Fibroblast of lung (primary cell): ENCODE data around the gene LPXN. TPM values are rescaled to one million over a fixed set of nuclear protein-coding genes. Genes with fewer than 3 reads are reported as not detected.

Source experiments
- DNase-seq, 2 donors: peaks; one replicate each; pipeline versions ENCODE4 v3.0.0 to v3.0.0-alpha.2; 2010; ENCODE audit warnings: low read depth in 2 of 2
- H2AFZ ChIP-seq: 2 replicates; pipeline ENCODE4 v1.5.1; 2012; ENCODE audit warnings: low read length, control low read depth, inconsistent platforms
- H3K27ac ChIP-seq: 2 replicates; pipeline ENCODE4 v1.5.1; 2011; ENCODE audit warnings: low read length, control low read depth; ENCODE audit not compliant: insufficient read depth
- H3K27me3 ChIP-seq: 2 replicates; pipeline ENCODE4 v1.5.1; 2011; ENCODE audit warnings: mild to moderate bottlenecking, low read length; ENCODE audit not compliant: control insufficient read depth, insufficient read depth
- H3K36me3 ChIP-seq: 2 replicates; pipeline ENCODE4 v1.5.1; 2011; ENCODE audit warnings: low read length; ENCODE audit not compliant: control insufficient read depth, insufficient read depth
- H3K4me1 ChIP-seq: 2 replicates; pipeline ENCODE4 v1.5.1; 2011; ENCODE audit warnings: low read length; ENCODE audit not compliant: control insufficient read depth, insufficient read depth; ENCODE audit errors: extremely low read depth
- H3K4me2 ChIP-seq: 2 replicates; pipeline ENCODE4 v1.5.1; 2011; ENCODE audit warnings: low read length, control low read depth; ENCODE audit not compliant: insufficient read depth; ENCODE audit errors: extremely low read depth
- H3K4me3 ChIP-seq, 4 experiments: fragments of 200-600 bp in 1 of 4; sonication (generic) in 1 of 4; replicated peaks in 1 of 4; 2 replicates each; pipeline ENCODE4 v1.5.1; 2011 to 2016; ENCODE audit warnings: low read length in 4 of 4, low read depth in 3 of 4, mild to moderate bottlenecking in 3 of 4, control low read depth in 2 of 4, inconsistent platforms in 1 of 4, mixed read lengths in 1 of 4; ENCODE audit not compliant: insufficient read depth in 1 of 4; ENCODE audit errors: control extremely low read depth in 1 of 4
- H3K79me2 ChIP-seq: 2 replicates; pipeline ENCODE4 v1.5.1; 2012; ENCODE audit warnings: mild to moderate bottlenecking, low read length, inconsistent platforms; ENCODE audit not compliant: control insufficient read depth, insufficient read depth
- H3K9ac ChIP-seq: 2 replicates; pipeline ENCODE4 v1.5.1; 2011; ENCODE audit warnings: mild to moderate bottlenecking, low read length, control low read depth; ENCODE audit not compliant: insufficient read depth
- H3K9me3 ChIP-seq: 2 replicates; pipeline ENCODE4 v1.5.1; 2012; ENCODE audit warnings: low read depth, low read length; ENCODE audit not compliant: control insufficient read depth, insufficient read depth
- H4K20me1 ChIP-seq: 2 replicates; pipeline ENCODE4 v1.5.1; 2011; ENCODE audit warnings: low read length; ENCODE audit not compliant: control insufficient read depth, insufficient read depth; ENCODE audit errors: extremely low read depth
- EZH2 ChIP-seq: IDR thresholded peaks from 2 replicates; pipeline ENCODE4 v1.5.1; 2012; ENCODE audit warnings: low read length, control low read depth, mild to moderate bottlenecking; ENCODE audit errors: missing control alignments
- polyA plus RNA-seq, 2 donors: library from polyadenylated mRNA; depleted of rRNA in 1 of 2; stranded (reverse) in 1 of 2; unstranded in 1 of 2; fragments of >200 nt; gene quantifications; 2 replicates each; pipeline ENCODE4 v1.2.1, GENCODE V29; 2011 to 2012; ENCODE audit warnings: missing spikeins in 1 of 2
- total RNA-seq: library from RNA; depleted of rRNA; stranded (reverse); fragments of >200 nt; gene quantifications from 2 replicates; pipeline ENCODE4 v1.2.1, GENCODE V29; 2014
- TF ChIP-seq, protein P1 (sequence below), 2 donors: IDR thresholded peaks in 1 of 2; conservative IDR thresholded peaks in 1 of 2; 1 replicate in 1 of 2; 2 replicates in 1 of 2; pipeline ENCODE4 v1.5.1; 2011 to 2012; ENCODE audit warnings: low read length in 2 of 2, control low read depth in 1 of 2, inconsistent platforms in 1 of 2, low read depth in 1 of 2, mild to moderate bottlenecking in 1 of 2

LPXN gene
- total and polyA plus RNA-seq, 2 donors (not counting 1 experiment from before 2014, with no cell fraction given) = 8.6 to 9.2 TPM

DNA sequence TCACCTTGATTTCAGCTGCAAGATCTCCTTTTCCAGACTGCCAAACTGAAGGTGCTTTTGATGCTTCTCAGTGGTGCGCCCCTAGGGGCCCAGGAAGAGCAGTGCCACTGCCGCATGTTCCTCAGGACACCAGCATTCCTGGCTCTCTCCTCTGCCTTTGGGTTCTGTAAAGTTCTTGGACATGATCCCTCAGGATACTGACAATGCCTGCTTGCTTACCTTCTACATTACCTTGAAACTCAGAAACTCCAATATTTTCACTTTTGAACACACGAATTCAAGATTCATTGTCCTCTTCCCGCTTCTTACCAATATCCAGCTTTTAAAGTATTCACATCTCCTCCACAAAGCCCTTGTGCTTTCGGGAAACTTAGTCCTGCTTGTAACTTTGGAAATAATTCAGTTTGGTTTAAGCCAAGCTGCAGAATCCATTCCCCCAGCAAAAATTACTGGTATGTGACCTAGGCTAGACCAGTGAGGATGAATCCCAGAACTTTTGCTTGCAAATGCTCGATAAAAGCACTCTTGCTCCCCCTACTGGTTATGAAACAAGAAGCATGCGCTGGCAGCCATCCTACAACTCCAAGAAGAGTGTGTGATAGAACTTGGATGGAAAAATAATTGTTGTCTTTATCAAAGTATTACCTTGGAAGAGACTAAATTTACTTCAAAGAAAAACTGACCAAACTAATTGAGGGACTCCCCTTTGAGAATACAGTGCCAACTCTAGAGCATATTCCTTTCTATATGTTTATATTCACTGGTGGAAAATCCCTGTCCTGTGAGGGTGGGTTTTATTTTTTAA, 51.2 kb downstream of the LPXN start:
- no peak overlapping the region for H3K27ac ChIP-seq
- TF ChIP-seq, protein P1, sequence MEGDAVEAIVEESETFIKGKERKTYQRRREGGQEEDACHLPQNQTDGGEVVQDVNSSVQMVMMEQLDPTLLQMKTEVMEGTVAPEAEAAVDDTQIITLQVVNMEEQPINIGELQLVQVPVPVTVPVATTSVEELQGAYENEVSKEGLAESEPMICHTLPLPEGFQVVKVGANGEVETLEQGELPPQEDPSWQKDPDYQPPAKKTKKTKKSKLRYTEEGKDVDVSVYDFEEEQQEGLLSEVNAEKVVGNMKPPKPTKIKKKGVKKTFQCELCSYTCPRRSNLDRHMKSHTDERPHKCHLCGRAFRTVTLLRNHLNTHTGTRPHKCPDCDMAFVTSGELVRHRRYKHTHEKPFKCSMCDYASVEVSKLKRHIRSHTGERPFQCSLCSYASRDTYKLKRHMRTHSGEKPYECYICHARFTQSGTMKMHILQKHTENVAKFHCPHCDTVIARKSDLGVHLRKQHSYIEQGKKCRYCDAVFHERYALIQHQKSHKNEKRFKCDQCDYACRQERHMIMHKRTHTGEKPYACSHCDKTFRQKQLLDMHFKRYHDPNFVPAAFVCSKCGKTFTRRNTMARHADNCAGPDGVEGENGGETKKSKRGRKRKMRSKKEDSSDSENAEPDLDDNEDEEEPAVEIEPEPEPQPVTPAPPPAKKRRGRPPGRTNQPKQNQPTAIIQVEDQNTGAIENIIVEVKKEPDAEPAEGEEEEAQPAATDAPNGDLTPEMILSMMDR (conservative IDR thresholded peaks at IDR 0.05 in 1 of 2, IDR thresholded peaks at IDR 0.05 in 1 of 2; ENCODE audit: low read depth in 1 of 2, low read length in 2 of 2) = peak; percentile 89 to 96
- TF ChIP-seq EZH2 = no peak
- no peaks in the 10 kb centered on the region for H3K9me3 ChIP-seq
- DNase-seq = peak; percentile 76 to 87
- no peaks in the 10 kb centered on the region for H4K20me1 ChIP-seq
- H3K4me3 ChIP-seq = peak overlapping the region in 2 of 4 experiments; percentile 21 to 29
- no peaks in the 10 kb centered on the region for H3K4me1 ChIP-seq
- H3K27me3 ChIP-seq = no peaks in the 10 kb centered on the region
- no peaks in the 10 kb centered on the region for H3K79me2 ChIP-seq
- no peaks in the 10 kb centered on the region for H3K36me3 ChIP-seq
- H2AFZ ChIP-seq = peak overlapping the region; percentile 2
- H3K9ac ChIP-seq = no peak overlapping the region
- peak overlapping the region; percentile 53 for H3K4me2 ChIP-seq

DNA sequence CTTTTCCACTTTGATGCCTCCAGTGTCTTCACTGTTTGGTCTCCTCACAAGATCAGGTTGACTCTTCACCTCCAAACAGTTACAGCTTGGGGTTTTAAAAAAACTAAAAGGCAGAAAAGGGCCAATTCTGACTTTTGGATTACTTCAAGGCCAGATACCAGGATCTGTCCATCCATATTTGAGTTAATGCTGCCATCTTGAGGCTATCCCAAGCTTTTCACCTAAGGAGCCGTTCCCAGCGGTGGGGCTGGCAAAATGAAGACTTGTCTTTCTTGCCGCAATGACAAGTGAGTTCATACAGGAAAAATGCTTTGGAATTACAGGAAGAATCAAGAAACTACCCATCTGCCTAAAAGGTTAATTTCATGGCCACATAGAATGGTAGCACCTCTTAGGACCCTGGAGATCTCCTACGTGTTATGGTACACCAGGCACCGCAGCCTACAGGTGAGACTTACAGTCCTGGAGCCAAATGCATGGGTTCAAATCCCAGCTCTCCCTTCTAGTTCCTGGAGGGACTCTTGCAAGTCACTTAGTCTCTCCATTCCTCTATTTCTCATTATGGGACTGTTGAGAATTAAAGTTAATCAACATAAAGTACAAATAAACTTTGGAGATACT, 61.8 kb downstream of the LPXN start:
- no peaks in the 10 kb centered on the region for H3K36me3 ChIP-seq
- H2AFZ ChIP-seq = peak overlapping the region; percentile 25
- H3K4me1 ChIP-seq = no peaks in the 10 kb centered on the region
- H4K20me1 ChIP-seq = no peaks in the 10 kb centered on the region
- H3K79me2 ChIP-seq = no peaks in the 10 kb centered on the region
- no peak overlapping the region for H3K4me3 ChIP-seq
- TF ChIP-seq, protein P1 (conservative IDR thresholded peaks at IDR 0.05 in 1 of 2, IDR thresholded peaks at IDR 0.05 in 1 of 2; ENCODE audit: low read depth in 1 of 2, low read length in 2 of 2) = peak; percentile 68 to 70
- no peak for TF ChIP-seq EZH2
- no peak overlapping the region for H3K4me2 ChIP-seq
- H3K9me3 ChIP-seq = no peaks in the 10 kb centered on the region
- no peaks in the 10 kb centered on the region for H3K27me3 ChIP-seq
- DNase-seq = peak; percentile 50 to 74
- no peak overlapping the region for H3K9ac ChIP-seq
- H3K27ac ChIP-seq = no peak overlapping the region

DNA sequence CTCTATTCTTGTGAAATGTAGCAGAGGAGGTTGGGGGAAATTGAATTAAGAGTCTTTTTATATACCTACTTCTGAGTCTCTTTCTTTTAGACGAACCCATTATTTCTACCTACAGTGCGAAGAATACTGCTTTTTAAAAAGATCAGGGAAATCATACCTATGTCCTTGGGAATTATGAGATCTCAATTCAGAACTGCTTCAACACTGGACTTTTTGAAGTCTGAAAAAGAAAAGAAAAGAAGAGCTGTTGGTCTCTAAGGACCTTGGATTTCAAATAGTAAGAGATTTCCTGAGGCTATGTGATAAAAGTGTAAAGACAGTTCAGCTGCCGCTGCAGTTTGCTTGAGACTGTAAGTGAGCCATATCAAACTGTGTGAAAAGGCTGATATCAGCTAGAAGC, 64.0 kb downstream of the LPXN start:
- Histone ChIP-seq H3K27me3 (no peaks in the 10 kb centered on the region), H3K4me2 (no peak overlapping the region), H3K9me3 (no peaks in the 10 kb centered on the region), H3K36me3 (no peaks in the 10 kb centered on the region), H3K4me3 (no peak overlapping the region), H3K79me2 (no peaks in the 10 kb centered on the region), H2AFZ (no peak overlapping the region), H4K20me1 (no peaks in the 10 kb centered on the region), H3K9ac (no peak overlapping the region), H3K27ac (no peak overlapping the region), H3K4me1 (no peaks in the 10 kb centered on the region)
- no peak for TF ChIP-seq EZH2
- TF ChIP-seq, protein P1 (conservative IDR thresholded peaks at IDR 0.05 in 1 of 2, IDR thresholded peaks at IDR 0.05 in 1 of 2; ENCODE audit: low read depth in 1 of 2, low read length in 2 of 2) = no peak
- no peak for DNase-seq
